ENCODE results near the gene LPAR1.

The LPAR1 gene

DNA sequence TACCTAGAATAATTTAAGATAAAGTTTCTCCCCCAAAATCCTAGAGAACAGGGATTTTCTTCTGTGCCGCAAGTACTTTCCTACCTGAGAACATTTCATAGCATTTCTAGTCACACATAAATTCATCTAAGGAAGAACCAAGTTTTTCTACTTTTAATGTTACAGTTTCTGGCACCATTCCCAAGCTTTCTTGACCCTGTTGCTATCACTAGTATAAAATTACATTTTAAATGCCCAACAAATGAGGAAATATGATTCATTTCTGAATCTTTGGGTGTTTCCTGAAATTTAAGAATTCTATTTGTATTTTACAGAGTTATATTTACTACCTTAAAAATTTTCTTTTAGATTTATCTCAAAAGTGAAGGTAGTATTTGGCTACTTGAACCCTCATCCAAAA lies 137.8 kb downstream of the LPAR1 start:
- peak; percentile 57 for ATAC-seq
- TF ChIP-seq ESRRG (CRISPR knock-in tag; IDR thresholded peaks at IDR 0.05) = no peak
- TF ChIP-seq ISL1 (CRISPR knock-in tag; IDR thresholded peaks at IDR 0.05) = no peak
- TF ChIP-seq ZC3H10 (CRISPR knock-in tag; IDR thresholded peaks at IDR 0.05) = no peak
- TF ChIP-seq BACH2 (CRISPR knock-in tag; IDR thresholded peaks at IDR 0.05; ENCODE audit: borderline replicate concordance) = no peak
- TF ChIP-seq ZNF70 (CRISPR knock-in tag; IDR thresholded peaks at IDR 0.05) = no peak
- TF ChIP-seq, protein P1, sequence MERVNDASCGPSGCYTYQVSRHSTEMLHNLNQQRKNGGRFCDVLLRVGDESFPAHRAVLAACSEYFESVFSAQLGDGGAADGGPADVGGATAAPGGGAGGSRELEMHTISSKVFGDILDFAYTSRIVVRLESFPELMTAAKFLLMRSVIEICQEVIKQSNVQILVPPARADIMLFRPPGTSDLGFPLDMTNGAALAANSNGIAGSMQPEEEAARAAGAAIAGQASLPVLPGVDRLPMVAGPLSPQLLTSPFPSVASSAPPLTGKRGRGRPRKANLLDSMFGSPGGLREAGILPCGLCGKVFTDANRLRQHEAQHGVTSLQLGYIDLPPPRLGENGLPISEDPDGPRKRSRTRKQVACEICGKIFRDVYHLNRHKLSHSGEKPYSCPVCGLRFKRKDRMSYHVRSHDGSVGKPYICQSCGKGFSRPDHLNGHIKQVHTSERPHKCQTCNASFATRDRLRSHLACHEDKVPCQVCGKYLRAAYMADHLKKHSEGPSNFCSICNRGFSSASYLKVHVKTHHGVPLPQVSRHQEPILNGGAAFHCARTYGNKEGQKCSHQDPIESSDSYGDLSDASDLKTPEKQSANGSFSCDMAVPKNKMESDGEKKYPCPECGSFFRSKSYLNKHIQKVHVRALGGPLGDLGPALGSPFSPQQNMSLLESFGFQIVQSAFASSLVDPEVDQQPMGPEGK (CRISPR knock-in tag; IDR thresholded peaks at IDR 0.05; ENCODE audit: borderline replicate concordance) = no peak
- no peak for TF ChIP-seq GLIS3 (CRISPR knock-in tag; IDR thresholded peaks at IDR 0.05)
- no peak for TF ChIP-seq CREB5 (CRISPR knock-in tag; IDR thresholded peaks at IDR 0.05; ENCODE audit: low read depth)
- TF ChIP-seq POU6F1 (CRISPR knock-in tag; IDR thresholded peaks at IDR 0.05; ENCODE audit: borderline replicate concordance, low read depth) = no peak
- no peak for TF ChIP-seq ZFP3 (CRISPR knock-in tag; IDR thresholded peaks at IDR 0.05)
- TF ChIP-seq ZNF565 (CRISPR knock-in tag; conservative IDR thresholded peaks at IDR 0.05; ENCODE audit: low read depth) = no peak
- TF ChIP-seq SNAI2 (CRISPR knock-in tag; IDR thresholded peaks at IDR 0.05) = no peak
- no peak for TF ChIP-seq ZFP30 (CRISPR knock-in tag; IDR thresholded peaks at IDR 0.05)
- TF ChIP-seq TCF4 (CRISPR knock-in tag; IDR thresholded peaks at IDR 0.05; ENCODE audit: borderline replicate concordance) = no peak
- TF ChIP-seq TOX (CRISPR knock-in tag; IDR thresholded peaks at IDR 0.05; ENCODE audit: borderline replicate concordance) = no peak
- no peak for TF ChIP-seq ZNF8 (CRISPR knock-in tag; IDR thresholded peaks at IDR 0.05)
- no peak for TF ChIP-seq RARB (CRISPR knock-in tag; IDR thresholded peaks at IDR 0.05)
- TF ChIP-seq, protein P2, sequence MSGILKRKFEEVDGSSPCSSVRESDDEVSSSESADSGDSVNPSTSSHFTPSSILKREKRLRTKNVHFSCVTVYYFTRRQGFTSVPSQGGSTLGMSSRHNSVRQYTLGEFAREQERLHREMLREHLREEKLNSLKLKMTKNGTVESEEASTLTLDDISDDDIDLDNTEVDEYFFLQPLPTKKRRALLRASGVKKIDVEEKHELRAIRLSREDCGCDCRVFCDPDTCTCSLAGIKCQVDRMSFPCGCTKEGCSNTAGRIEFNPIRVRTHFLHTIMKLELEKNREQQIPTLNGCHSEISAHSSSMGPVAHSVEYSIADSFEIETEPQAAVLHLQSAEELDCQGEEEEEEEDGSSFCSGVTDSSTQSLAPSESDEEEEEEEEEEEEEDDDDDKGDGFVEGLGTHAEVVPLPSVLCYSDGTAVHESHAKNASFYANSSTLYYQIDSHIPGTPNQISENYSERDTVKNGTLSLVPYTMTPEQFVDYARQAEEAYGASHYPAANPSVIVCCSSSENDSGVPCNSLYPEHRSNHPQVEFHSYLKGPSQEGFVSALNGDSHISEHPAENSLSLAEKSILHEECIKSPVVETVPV (CRISPR knock-in tag; IDR thresholded peaks at IDR 0.05) = no peak
- TF ChIP-seq CSDC2 (CRISPR knock-in tag; IDR thresholded peaks at IDR 0.05) = no peak

- TF ChIP-seq ESRRG (CRISPR knock-in tag; IDR thresholded peaks at IDR 0.05) (no peak), PPARA (CRISPR knock-in tag; IDR thresholded peaks at IDR 0.05; ENCODE audit: borderline replicate concordance) (no peak), ISL1 (CRISPR knock-in tag; IDR thresholded peaks at IDR 0.05) (no peak), RARB (CRISPR knock-in tag; IDR thresholded peaks at IDR 0.05) (no peak), POU6F1 (CRISPR knock-in tag; IDR thresholded peaks at IDR 0.05; ENCODE audit: borderline replicate concordance, low read depth) (no peak), ZFP30 (CRISPR knock-in tag; IDR thresholded peaks at IDR 0.05) (no peak), BACH2 (CRISPR knock-in tag; IDR thresholded peaks at IDR 0.05; ENCODE audit: borderline replicate concordance) (no peak), ZNF8 (CRISPR knock-in tag; IDR thresholded peaks at IDR 0.05) (no peak), ZC3H10 (CRISPR knock-in tag; IDR thresholded peaks at IDR 0.05) (no peak), CSDC2 (CRISPR knock-in tag; IDR thresholded peaks at IDR 0.05) (no peak), ZNF565 (CRISPR knock-in tag; conservative IDR thresholded peaks at IDR 0.05; ENCODE audit: low read depth) (no peak), SNAI2 (CRISPR knock-in tag; IDR thresholded peaks at IDR 0.05) (no peak), CREB5 (CRISPR knock-in tag; IDR thresholded peaks at IDR 0.05; ENCODE audit: low read depth) (no peak), OSR1 (CRISPR knock-in tag; IDR thresholded peaks at IDR 0.05) (no peak), TCF4 (CRISPR knock-in tag; IDR thresholded peaks at IDR 0.05; ENCODE audit: borderline replicate concordance) (no peak), GLIS3 (CRISPR knock-in tag; IDR thresholded peaks at IDR 0.05) (no peak), TSHZ2 (CRISPR knock-in tag; IDR thresholded peaks at IDR 0.05) (no peak)
- TF ChIP-seq, protein P1 (CRISPR knock-in tag; IDR thresholded peaks at IDR 0.05; ENCODE audit: borderline replicate concordance) = no peak
- TF ChIP-seq, protein P2 (CRISPR knock-in tag; IDR thresholded peaks at IDR 0.05) = no peak
- no peak for ATAC-seq
These were observed 139.4 kb downstream of the LPAR1 start for GRCh38 chr9:110898866-110899265.
